Uterus (tissue), 4 donors: ENCODE measurements around the gene INTS1. TPM values are rescaled to one million over a fixed set of nuclear protein-coding genes. Genes with fewer than 3 reads are reported as not detected.

Source experiments
- DNase-seq, 2 donors: peaks; one replicate each; pipeline ENCODE4 v3.0.0-alpha.2; 2019 to 2020
- H3K27ac ChIP-seq, 2 donors: fragments of 200-600 bp; sonication (generic); 1 replicate in 1 of 2; 2 replicates in 1 of 2; pipeline ENCODE4 v1.5.1; 2016 to 2018
- H3K27me3 ChIP-seq, 2 donors: fragments of 200-600 bp; sonication (generic); one replicate each; pipeline ENCODE4 v1.5.1; 2018 to 2019; ENCODE audit warnings: control low read depth in 1 of 2
- H3K36me3 ChIP-seq, 2 donors: fragments of 200-600 bp; sonication (generic); one replicate each; pipeline ENCODE4 v1.5.1; 2019; ENCODE audit warnings: control low read depth in 1 of 2
- H3K4me1 ChIP-seq, 2 donors: fragments of 200-600 bp; sonication (generic); one replicate each; pipeline ENCODE4 v1.5.1; 2018 to 2019; ENCODE audit warnings: control low read depth in 1 of 2
- H3K4me3 ChIP-seq, 2 donors: fragments of 200-600 bp; sonication (generic); 1 replicate in 1 of 2; 2 replicates in 1 of 2; pipeline ENCODE4 v1.5.1; 2018 to 2019; ENCODE audit warnings: mild to moderate bottlenecking in 1 of 2
- H3K9me3 ChIP-seq, 2 donors: fragments of 200-600 bp; sonication (generic); one replicate each; pipeline ENCODE4 v1.5.1; 2019; ENCODE audit warnings: control low read depth in 1 of 2
- CTCF ChIP-seq, 4 experiments: fragments of 200-600 bp in 2 of 4; fragments of 450-650 bp in 2 of 4; sonication (generic) in 2 of 4; IDR thresholded peaks; one replicate each; pipeline ENCODE4 v1.5.1; 2016 to 2019; ENCODE audit warnings: antibody characterized with exemption in 4 of 4, mild to moderate bottlenecking in 2 of 4, moderate library complexity in 1 of 4
- POLR2A ChIP-seq, 2 donors: fragments of 450-650 bp; IDR thresholded peaks; one replicate each; pipeline ENCODE4 v1.6.1; 2016; ENCODE audit warnings: antibody characterized with exemption in 2 of 2, mild to moderate bottlenecking in 1 of 2, moderate library complexity in 1 of 2
- intact Hi-C: fragments of 100-400 bp; cut with DNase I; formaldehyde crosslinking; loops from one replicate; pipeline ENCODE4 v1.15.1; 2023; ENCODE audit warnings: low total_unique reads
- total RNA-seq, 4 donors: library from RNA; depleted of rRNA in 3 of 4; stranded (reverse); fragments of >200 nt in 3 of 4; gene quantifications; one replicate each; pipeline versions ENCODE4 v1.1.0 to v1.2.4, GENCODE V29; 2014 to 2023
- donor health status: DM: yes; HTN: yes; CAD: no.

Gene INTS1
- total RNA-seq, 4 donors from 2014 or later, result 8.2 to 68.9 (median 30.3) TPM

GRCh38 chr7:1430056-1430845 lies 73.9 kb downstream of the INTS1 start:
- Histone ChIP-seq H3K4me1 (no peaks in the 10 kb centered on the region), H3K27me3 (peaks cover 3 to 6% of the 10 kb centered on the region in 2 donors), H3K4me3 (no peak overlapping the region), H3K27ac (no peak overlapping the region), H3K9me3 (no peaks in the 10 kb centered on the region), H3K36me3 (no peaks in the 10 kb centered on the region)
- TF ChIP-seq CTCF (IDR thresholded peaks at IDR 0.05) (no peak), POLR2A (IDR thresholded peaks at IDR 0.05) (no peak)
- intact Hi-C loops, result no loop called here
- no peak for DNase-seq

- H3K4me3 ChIP-seq, result no peak overlapping the region
- no peak for DNase-seq
- no peak for TF ChIP-seq CTCF (IDR thresholded peaks at IDR 0.05)
- no peak for TF ChIP-seq POLR2A (IDR thresholded peaks at IDR 0.05)
These were observed 75.2 kb downstream of the INTS1 start for GRCh38 chr7:1428941-1429501.

GRCh38 chr7:1427064-1427657 lies 77.0 kb downstream of the INTS1 start:
- H3K27me3 ChIP-seq, result peaks cover 3 to 6% of the 10 kb centered on the region in 2 donors
- no peaks in the 10 kb centered on the region for H3K4me1 ChIP-seq
- H3K9me3 ChIP-seq, result no peaks in the 10 kb centered on the region
- no peak for DNase-seq
- no peak for TF ChIP-seq CTCF (IDR thresholded peaks at IDR 0.05)
- no peak for TF ChIP-seq POLR2A (IDR thresholded peaks at IDR 0.05)
- no peak overlapping the region for H3K27ac ChIP-seq
- no peaks in the 10 kb centered on the region for H3K36me3 ChIP-seq
- intact Hi-C loops, result no loop called here
- no peak overlapping the region for H3K4me3 ChIP-seq

More at GRCh38 chr7:1428941-1429501, 75.2 kb downstream of the INTS1 start:
- intact Hi-C loops, result no loop called here
- H3K36me3 ChIP-seq, result no peaks in the 10 kb centered on the region
- H3K9me3 ChIP-seq, result no peaks in the 10 kb centered on the region
- H3K4me1 ChIP-seq, result no peaks in the 10 kb centered on the region
- H3K27ac ChIP-seq, result no peak overlapping the region
- H3K27me3 ChIP-seq, result peaks cover 3 to 6% of the 10 kb centered on the region in 2 donors

- Histone ChIP-seq H3K4me3 (no peak overlapping the region), H3K27me3 (peaks cover 3 to 6% of the 10 kb centered on the region in 2 donors), H3K27ac (no peak overlapping the region), H3K9me3 (no peaks in the 10 kb centered on the region), H3K36me3 (no peaks in the 10 kb centered on the region), H3K4me1 (no peaks in the 10 kb centered on the region)
- intact Hi-C loops, result no loop called here
- TF ChIP-seq POLR2A (IDR thresholded peaks at IDR 0.05) (no peak), CTCF (IDR thresholded peaks at IDR 0.05) (no peak)
- DNase-seq, result no peak
These were observed 77.7 kb downstream of the INTS1 start for GRCh38 chr7:1426474-1426873.
